ENCODE measurements around the gene NSMF.

GRCh38 chr9:137499858-137500661 lies 40.9 kb upstream of the NSMF start:
- TF ChIP-seq CTCF (IDR thresholded peaks at IDR 0.05) (no peak), POLR2A (IDR thresholded peaks at IDR 0.05) (no peak)
